DMS 273 treated with DMSO at 0.1 percent for 48 hours (cell line): Measurements from ENCODE around the gene CD101.

Source experiments
- DNase-seq: peaks from one replicate; lab custom pipeline; 2025; lab: John Stamatoyannopoulos, UW

Gene CD101

DNA sequence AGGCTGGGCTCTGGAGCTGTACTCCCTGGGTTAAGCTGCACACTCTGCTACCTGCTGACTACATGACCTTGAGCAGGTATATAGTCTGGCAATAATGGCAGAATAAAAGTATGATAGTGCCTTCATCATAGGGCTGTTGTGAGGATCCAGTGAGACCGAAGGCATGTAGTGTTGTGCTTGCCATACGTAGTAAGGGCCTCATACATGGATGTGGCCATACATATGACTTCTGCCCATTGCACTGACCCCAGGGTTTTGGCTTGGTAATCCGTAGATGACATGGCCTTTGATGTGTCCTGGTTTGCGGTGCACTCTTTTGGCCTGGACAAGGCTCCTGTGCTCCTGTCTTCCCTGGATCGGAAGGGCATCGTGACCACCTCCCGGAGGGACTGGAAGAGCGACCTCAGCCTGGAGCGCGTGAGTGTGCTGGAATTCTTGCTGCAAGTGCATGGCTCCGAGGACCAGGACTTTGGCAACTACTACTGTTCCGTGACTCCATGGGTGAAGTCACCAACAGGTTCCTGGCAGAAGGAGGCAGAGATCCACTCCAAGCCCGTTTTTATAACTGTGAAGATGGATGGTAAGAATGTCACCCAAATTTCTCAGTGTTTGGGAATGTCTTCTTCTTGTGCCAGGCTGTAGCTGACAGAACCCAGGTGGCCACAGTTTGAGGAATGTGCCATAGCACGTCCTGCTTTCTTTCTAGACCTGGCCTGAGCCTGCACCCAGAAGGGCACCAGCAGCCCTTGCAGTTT is 17.0 kb upstream of the CD101 start:
- no peak for DNase-seq

DNA sequence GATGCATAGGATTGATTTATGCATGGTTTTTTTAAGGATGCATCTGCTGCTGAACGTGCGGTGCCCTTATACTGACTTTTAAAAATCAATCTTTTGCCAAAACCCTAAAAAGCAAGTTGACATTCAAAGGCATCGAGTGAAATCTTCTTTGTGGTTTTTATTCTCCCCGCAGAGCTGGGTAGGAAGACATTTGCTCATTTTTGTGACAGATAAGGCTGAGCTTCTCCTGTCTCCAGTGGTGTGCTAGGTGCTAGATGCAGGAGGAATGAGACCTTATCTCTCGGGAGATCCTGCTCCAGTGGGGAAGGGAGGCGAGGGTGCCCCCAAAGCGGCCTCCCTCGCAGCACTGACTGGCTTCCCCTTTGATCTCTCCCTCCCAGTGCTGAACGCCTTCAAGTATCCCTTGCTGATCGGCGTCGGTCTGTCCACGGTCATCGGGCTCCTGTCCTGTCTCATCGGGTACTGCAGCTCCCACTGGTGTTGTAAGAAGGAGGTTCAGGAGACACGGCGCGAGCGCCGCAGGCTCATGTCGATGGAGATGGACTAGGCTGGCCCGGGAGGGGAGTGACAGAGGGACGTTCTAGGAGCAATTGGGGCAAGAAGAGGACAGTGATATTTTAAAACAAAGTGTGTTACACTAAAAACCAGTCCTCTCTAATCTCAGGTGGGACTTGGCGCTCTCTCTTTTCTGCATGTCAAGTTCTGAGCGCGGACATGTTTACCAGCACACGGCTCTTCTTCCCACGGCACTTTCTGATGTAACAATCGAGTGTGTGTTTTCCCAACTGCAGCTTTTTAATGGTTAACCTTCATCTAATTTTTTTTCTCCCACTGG is 14.9 kb upstream of the CD101 start:
- DNase-seq = no peak

DNA sequence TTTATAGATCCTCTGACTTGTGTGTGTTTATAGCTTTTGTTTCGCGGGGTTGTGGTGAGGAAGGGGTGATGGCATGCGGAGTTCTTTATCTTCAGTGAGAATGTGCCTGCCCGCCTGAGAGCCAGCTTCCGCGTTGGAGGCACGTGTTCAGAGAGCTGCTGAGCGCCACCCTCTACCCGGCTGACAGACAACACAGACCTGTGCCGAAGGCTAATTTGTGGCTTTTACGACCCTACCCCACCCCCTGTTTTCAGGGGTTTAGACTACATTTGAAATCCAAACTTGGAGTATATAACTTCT is 14.4 kb upstream of the CD101 start:
- no peak for DNase-seq

DNA sequence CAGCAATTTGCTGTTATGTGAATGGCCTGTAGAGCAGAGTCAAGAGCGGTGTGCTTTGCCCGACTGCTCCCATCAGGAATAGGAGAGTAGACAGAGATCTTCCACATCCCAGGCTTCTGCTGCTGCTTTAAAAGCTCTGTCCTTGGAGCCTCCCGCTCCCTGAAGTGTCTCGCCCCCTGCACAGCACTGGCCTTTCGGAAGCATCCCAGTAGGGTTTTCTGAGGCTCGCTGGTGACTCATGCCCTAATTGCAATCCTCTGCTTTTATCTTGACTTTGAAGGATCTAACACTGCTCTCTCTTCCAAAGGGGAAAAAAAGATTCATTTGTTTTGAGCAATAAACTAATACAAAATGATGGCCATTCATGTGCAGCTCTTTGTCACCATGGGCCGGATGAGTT is 13.3 kb upstream of the CD101 start:
- DNase-seq = no peak

DNA sequence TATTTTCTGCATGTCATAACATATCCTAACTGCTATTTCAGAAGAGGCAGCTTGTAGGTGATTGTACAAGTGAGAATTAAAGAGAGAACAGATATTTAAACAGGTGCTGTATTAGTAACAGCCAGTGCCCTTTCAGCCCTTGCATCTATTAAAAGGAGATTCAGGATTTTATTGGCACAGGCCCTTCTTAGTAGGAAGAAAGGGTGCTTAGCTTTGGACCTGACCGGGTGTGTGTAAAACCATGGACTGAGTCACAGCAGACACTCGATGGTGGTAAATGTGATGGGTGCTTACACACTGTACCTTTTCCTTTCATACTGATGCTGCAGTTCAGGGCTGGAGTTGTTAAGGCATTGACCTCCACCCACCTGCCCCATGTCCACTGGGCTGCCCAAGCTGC is 12.7 kb upstream of the CD101 start:
- peak; percentile 38 for DNase-seq

DNA sequence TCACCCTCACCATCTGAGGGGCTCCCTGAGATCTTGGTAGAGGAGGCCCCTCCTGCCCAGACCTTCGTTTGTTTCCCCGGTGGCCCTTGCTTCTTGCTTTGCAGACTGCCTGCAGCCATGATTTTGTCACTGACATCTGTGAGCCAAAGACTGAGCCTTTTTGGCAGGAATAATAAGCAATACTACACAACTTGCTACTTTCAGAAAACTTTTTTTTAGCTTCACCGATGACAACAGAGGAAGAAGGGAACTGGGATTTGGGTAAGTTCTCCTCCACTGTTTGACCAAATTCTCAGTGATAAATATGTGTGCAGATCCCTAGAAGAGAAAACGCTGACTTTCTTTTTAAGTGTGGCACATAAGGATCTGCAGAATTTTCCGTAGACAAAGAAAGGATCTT is 11.7 kb upstream of the CD101 start:
- DNase-seq = no peak

DNA sequence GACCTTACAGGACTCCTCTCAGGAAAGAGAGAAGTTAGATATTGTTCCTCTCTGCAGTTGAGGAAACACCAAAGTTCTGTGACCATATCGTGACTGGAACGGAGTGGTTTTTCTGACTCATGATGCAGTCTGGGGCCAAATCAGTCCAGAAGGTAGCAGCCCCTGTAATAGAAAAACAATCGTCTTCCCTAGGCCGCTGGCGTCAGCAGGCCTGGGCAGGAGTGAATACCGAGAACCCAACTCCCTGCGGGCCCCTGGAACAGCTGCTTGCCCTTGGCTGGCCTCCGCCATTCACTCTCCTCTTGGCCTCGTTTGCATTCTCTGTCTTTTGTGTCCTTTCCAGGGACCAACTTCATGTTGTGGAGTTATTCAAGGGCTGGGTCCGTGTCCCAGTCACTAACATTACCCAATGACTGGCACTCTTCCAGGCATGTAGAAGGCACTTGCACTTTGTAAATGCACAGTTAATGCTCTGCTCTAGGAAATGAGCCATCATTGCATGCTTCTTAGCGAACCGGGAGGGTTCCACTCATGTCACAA is 10.9 kb upstream of the CD101 start:
- peak; percentile 95 for DNase-seq

DNA sequence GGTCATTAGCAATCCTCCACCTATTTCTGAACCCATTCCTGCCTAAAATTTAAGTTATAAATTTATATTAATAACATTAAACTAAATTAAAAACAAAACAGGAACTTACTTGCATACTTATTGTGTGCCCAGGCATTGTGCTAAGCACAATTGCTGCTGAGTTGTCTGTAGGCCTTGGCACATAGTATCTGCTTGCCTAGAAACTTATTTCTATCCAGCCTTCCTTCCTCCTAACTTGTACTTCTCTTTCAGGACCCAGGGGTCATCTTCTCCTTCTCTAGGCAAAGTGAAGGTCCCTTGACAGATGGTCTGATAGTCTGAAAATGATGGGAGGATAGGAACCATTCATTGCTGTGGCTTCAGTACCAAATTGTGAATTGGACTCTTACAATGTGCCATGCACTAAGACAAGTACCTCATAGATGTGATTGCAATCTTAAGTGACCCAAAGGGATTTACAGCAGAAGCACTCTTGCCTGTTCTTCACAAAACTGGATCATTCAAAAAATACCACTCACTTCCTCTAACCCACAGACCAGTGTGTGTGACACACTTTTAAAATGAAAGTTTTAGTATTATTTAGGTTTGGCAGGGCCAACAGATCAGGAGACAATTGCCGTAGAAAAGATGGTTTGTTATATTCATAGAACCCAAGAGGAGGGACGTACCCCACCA is 10.3 kb upstream of the CD101 start:
- DNase-seq = no peak

DNA sequence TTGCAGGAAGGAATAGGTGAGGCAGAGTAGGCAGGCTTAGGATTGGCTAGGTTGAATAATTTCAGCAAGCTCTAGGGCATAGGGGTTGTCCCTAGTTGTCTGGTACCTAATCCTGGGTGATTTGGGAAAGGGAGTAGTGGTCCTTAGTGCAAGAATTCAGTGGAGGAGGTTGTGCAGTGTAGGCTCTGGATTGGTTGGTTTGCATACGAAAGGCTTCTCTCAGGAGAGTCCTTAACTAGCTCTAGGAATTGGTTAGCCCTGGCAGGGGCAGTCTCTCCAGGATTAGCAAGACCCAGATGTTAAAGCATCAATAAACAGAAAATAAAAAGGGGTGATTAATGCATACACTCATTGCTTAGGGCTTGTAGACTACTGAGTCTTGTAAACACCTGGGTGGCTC is 9.6 kb upstream of the CD101 start:
- DNase-seq = no peak

DNA sequence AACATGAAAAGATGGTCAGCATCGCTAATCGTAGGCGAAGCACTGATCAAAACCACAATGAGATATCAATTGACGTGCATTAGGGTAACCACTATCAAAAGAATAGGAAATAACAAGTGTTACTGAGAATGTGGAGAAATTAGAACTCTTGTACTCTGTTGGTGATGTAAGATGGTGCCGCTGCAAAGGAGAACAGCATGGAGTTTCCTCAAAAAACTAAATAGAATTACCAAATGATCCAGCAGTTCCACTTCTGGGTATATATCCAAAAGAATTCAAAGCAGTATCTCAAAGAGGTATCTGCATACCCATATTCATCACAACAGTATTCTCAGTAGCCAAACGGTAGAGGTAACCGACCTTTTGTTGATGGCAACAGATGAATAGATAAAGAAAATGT is 8.3 kb upstream of the CD101 start:
- no peak for DNase-seq

DNA sequence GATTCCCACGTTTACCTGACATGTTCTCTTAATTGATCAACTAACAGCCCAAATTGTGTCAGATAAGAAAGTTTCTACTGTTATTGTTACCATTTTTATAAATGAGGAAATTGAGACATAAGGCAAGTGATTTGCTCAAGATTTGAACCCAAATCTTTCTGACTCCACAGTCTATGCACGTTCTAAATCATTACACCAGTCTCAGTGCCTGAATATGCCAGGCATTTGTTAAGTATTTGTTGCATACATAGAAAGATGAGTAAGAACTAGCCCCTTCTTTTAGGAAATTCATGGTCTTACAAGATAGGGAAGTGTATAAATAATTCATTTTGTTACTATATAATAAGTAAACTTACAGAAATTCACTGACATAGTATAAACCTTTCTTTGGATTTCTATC is 7.1 kb upstream of the CD101 start:
- no peak for DNase-seq

DNA sequence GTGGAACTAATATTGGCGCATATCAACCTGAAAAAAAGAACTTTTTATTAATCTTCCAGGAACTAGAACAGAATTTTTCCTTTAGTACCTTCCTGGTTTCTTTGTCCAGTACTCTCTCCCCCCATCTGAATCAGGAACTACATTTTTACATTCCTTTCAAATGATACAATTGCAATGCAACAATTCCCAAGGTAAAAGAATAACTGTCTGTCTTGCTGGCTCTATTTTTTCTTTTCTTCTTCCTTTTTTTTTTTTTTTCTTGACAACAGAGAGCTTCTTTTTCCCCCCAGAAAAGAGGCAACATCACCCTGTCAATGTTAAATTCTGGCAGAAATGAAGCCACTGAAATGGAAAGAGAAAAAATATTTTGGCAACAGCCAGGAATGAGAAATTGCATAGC is 4.5 kb upstream of the CD101 start:
- no peak for DNase-seq

DNA sequence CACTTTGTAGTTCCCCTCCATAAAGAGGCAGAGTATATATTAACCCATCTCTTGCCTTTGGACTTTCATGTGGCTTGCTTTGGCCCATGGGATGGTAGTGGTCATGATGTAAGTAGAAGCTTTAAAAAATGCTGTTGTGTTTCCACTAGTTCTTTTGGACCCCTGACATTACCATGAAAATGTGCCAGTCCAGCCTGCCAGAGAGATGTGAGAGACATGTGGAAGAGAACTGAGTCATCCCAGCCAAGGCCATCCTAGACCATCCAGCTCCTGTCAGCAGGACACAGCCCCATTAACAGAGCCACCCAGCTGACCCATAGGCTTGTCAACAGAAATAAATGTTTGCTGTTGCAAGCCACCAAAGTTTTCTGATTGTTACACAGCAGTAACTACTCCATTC is 3.9 kb upstream of the CD101 start:
- no peak for DNase-seq

DNA sequence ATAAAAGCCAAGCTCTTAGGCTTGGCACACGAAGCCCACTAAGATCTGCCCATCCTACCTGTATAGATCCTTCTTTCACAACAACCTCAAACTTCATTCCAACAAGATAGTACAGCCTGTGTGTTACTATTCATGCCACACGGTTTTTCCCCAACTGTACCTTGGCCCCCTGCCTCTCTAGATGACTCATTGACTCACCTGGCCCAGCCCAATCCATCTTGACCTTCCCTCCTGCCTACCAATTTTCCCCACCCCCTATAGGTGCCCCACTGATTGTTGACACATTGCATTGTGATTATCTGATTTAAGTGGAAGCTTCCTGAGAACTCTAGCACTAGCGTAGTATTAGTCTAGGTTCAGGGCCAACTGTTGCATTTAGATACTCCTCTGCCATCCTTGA is 2.0 kb upstream of the CD101 start:
- DNase-seq = no peak

DNA sequence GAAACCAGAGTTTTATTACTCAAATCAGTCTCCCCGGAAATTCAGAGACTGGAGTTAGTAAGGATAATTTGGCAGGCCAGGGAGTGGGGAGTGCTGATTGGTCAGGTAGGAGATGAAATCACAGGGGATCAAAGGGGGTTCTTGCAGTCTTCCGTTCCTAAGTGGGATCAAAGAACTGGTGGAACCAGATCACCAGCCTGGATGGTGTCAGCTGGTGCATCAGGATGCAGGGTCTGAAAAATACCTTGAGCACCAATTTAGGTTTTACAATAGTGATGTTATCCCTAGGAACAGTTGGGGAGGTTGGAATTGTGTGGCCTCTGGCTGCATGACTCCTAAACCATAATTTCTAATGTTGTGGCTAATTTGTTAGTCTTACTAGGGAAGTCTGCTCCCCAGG is 1.4 kb upstream of the CD101 start:
- DNase-seq = no peak

DNA sequence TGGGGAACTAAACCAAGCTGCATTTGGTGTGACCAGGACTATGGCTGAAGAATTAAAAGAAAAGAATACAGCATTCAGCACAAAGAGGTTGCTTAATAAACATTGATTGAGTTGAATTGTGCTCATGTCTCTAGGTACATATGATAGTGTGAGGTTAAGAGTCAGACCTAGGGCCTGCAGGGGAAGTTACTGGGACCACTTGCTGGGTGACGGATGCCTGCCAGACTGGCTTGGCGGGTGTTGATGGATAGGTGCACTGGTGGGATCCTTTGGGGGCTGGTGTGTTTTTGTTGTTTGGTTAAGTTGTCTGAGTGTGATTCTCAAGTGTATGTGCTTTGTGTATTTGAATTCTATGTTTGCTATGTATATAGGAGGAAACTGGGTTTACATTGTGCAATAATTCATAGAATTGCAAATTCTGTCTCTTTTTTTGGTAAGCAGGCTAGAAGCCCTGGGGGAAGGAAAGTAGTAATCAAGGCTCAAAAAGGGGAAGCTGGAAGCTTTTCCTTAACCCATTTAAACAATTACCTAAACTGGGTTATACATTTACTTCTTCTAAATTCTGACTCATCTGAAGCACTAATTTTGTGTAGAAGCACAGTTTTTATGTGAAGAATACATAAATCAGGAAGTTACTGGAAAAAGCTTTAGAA is 1.8 kb downstream of the CD101 start:
- no peak for DNase-seq

DNA sequence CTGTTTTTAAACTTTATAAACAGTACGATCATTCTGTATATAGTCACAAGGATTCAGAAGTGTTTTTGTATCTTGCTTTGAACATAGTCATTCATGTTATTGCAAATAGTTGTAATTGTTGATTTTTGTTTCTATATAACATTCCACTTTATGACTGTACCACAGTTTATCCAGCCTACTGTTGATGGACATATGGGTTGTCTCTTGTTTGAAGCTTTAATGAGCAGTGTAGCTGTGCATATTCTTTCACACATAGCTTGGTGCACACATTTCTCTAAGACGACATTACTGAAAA is 6.1 kb downstream of the CD101 start:
- DNase-seq = no peak

DNA sequence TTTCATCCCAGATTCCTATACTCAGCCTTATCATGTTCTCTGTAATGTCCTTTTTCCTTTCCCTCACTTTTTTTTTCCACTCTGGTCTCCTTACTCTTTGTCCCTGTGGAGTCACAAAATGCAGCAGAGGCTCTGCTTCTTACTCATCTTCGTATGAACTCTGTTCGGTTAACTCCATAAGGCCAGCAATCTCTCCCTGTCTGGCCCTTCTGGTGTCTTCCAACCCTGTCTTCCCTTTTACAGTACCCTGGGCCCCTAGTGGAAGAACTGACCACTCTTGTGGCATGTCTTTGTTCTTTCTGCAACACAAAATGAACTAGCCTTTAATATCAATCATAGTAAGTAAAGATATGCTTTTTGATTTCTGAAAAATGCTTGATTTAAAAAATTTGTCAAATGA is 7.1 kb downstream of the CD101 start:
- DNase-seq = no peak

DNA sequence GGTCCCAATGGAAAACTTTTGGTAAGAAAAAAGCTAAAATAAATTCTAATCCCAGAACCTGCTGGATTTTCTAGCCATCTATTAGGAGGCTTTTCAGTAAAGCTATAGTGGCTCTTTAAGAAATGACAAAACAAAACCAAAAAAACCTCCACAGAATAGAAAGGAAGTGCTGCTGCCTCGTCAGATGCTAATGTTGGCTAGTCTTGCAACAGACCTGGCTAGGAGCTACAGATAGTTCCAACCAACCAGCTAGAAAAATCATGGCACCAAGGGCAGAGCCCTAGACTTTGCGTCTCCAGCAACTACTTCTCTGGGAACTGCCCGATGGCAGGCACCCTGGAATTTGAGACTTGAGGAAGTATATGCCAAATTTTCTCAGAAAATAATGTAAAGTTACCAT is 7.6 kb downstream of the CD101 start:
- no peak for DNase-seq

DNA sequence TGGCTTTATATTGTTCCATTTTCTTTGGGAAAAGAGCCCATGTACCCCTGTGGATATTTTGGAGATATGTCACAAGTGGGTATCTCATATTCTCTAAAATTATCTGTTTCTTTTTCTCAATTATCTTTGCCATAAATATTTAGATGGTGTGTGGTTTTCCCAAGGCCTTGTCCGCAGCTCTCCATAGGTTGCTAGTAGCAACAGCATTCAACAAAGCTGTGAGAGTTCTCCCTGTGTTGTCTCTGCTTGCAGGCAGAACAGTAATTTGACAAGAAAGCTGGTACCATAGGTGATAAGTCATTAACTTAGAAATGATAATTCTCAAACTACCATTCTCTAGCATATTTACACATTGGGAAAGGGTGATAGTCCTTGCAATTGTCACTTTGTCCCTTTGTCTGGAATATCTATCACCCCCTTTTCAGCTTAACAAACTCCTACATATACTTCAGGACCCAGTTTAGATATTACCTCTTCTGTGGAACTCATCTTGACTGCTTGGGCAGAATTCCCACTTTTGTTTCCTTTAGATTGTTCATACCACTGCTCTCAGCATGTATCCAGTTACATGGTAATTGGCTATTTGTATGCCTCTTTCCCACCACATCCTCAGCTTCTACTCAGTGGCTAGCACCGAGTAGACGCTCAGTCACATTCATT is 8.9 kb downstream of the CD101 start:
- no peak for DNase-seq

DNA sequence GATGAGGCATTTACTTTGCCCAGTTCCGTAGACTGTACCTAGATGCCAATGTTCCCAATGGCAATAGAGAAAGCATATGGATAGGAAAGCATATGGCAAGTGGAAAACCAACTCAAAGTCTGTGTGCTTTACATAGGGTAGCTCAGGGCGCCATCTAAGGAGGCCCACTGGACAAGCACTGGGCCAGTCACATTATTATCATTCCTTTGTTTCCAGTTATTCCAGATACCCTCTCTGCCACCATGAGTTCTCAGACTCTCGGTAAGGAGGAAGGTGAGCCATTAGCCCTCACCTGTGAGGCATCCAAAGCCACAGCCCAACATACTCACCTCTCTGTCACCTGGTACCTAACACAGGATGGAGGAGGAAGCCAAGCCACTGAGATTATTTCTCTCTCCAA is 9.8 kb downstream of the CD101 start:
- DNase-seq = no peak

DNA sequence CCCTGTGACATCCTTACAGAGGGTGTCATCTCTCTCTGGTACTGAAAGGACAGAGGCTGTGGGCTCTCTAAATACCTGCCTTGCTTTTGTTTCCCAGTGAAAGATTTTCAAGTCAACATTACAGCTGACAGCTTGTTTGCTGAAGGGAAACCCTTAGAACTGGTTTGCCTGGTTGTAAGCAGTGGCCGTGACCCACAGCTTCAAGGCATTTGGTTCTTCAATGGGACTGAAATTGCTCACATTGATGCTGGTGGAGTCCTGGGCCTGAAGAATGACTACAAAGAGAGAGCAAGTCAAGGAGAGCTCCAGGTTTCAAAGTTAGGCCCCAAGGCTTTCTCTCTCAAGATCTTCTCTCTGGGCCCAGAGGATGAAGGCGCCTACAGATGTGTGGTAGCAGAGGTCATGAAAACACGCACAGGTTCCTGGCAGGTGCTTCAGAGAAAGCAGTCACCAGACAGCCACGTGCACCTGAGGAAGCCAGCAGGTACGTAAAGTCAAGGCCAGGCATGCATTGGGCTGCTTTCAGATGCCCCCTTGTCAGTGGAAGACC is 11.8 kb downstream of the CD101 start:
- DNase-seq = no peak
